PFSK-1 (cell line): ENCODE data around the gene KCNH6.

Experiments
- FOXP2 ChIP-seq: optimal IDR thresholded peaks from 2 replicates; pipeline ENCODE3; 2011; ENCODE audit warnings: borderline replicate concordance, control low read depth, inconsistent platforms; ENCODE audit not compliant: insufficient read depth; ENCODE audit errors: extremely low read length, extremely low read depth
- POLR2AphosphoS5 ChIP-seq: IDR thresholded peaks from 2 replicates; pipeline ENCODE4 v1.6.1; 2012; ENCODE audit warnings: low read depth, mild to moderate bottlenecking, control low read depth, low read length, moderate library complexity
- REST ChIP-seq, 2 experiments: IDR thresholded peaks; 2 replicates each; pipeline versions ENCODE4 v1.6.1 to v1.8.0; 2011 to 2012; ENCODE audit warnings: low read depth in 2 of 2, low read length in 2 of 2, control low read depth in 1 of 2, inconsistent platforms in 1 of 2, mild to moderate bottlenecking in 1 of 2, moderate library complexity in 1 of 2; ENCODE audit not compliant: insufficient read depth in 1 of 2
- SIN3A ChIP-seq: IDR thresholded peaks from 2 replicates; pipeline ENCODE4 v1.6.1; 2012; ENCODE audit warnings: mild to moderate bottlenecking, low read length, moderate library complexity, borderline replicate concordance; ENCODE audit not compliant: insufficient read depth
- TAF1 ChIP-seq: IDR thresholded peaks from 2 replicates; pipeline ENCODE4 v1.6.1; 2012; ENCODE audit warnings: low read length, control low read depth, borderline replicate concordance; ENCODE audit not compliant: insufficient read depth

KCNH6 gene

GRCh38 chr17:63534078-63534570 lies 11.0 kb downstream of the KCNH6 start:
- no peak for TF ChIP-seq TAF1
- TF ChIP-seq FOXP2 = no peak
- TF ChIP-seq POLR2AphosphoS5 = no peak
- no peak for TF ChIP-seq SIN3A
- TF ChIP-seq REST (IDR thresholded peaks at IDR 0.05; ENCODE audit: insufficient read depth in 1 of 2, low read depth in 2 of 2, low read length in 2 of 2) = no peak

GRCh38 chr17:63534816-63535455 lies 11.8 kb downstream of the KCNH6 start:
- TF ChIP-seq REST (IDR thresholded peaks at IDR 0.05; ENCODE audit: insufficient read depth in 1 of 2, low read depth in 2 of 2, low read length in 2 of 2) = no peak
- no peak for TF ChIP-seq FOXP2
- no peak for TF ChIP-seq TAF1

- TF ChIP-seq TAF1 (no peak), SIN3A (no peak), REST (IDR thresholded peaks at IDR 0.05; ENCODE audit: insufficient read depth in 1 of 2, low read depth in 2 of 2, low read length in 2 of 2) (no peak), FOXP2 (no peak), POLR2AphosphoS5 (no peak)
Measured at GRCh38 chr17:63535640-63536039, 12.5 kb downstream of the KCNH6 start.

GRCh38 chr17:63537001-63537400 lies 13.8 kb downstream of the KCNH6 start:
- TF ChIP-seq FOXP2 = no peak
- TF ChIP-seq SIN3A = no peak
- no peak for TF ChIP-seq POLR2AphosphoS5
- no peak for TF ChIP-seq TAF1

- no peak for TF ChIP-seq POLR2AphosphoS5
- no peak for TF ChIP-seq SIN3A
- TF ChIP-seq REST (IDR thresholded peaks at IDR 0.05; ENCODE audit: insufficient read depth in 1 of 2, low read depth in 2 of 2, low read length in 2 of 2) = no peak
- no peak for TF ChIP-seq FOXP2
- TF ChIP-seq TAF1 = no peak
Measured at GRCh38 chr17:63537991-63538692, 15.0 kb downstream of the KCNH6 start.
